Measurements from ENCODE around the gene MED31.
"Not testable (repeated sequence)": the region's sequence is repeated elsewhere in the genome, so short reads cannot be mapped to it uniquely, and the experiment has no call there.

Gene MED31

GRCh38 chr17:6670999-6671398, 19.6 kb upstream of the MED31 start:
- Histone ChIP-seq H2AFZ (ENCODE audit: low read depth, low read length) (no peak overlapping the region), H3K4me3 (ENCODE audit: low read length) (no peak overlapping the region), H3K27me3 (ENCODE audit: insufficient read depth, low read length) (peaks cover 9% of the 10 kb centered on the region), H3K9me3 (ENCODE audit: low read length) (no peaks in the 10 kb centered on the region), H3K4me1 (ENCODE audit: insufficient read depth, low read length) (no peaks in the 10 kb centered on the region), H3K36me3 (ENCODE audit: insufficient read depth, low read length) (no peaks in the 10 kb centered on the region)

- no peak overlapping the region for H3K4me3 ChIP-seq (ENCODE audit: low read length)
- no peaks in the 10 kb centered on the region for H3K36me3 ChIP-seq (ENCODE audit: insufficient read depth, low read length)
- H3K4me1 ChIP-seq (ENCODE audit: insufficient read depth, low read length): no peaks in the 10 kb centered on the region
- H3K9me3 ChIP-seq (ENCODE audit: low read length): no peaks in the 10 kb centered on the region
- H3K27me3 ChIP-seq (ENCODE audit: insufficient read depth, low read length): peaks cover 9% of the 10 kb centered on the region
- H2AFZ ChIP-seq (ENCODE audit: low read depth, low read length): no peak overlapping the region
Measured at GRCh38 chr17:6670571-6670970, 19.2 kb upstream of the MED31 start.

DNA sequence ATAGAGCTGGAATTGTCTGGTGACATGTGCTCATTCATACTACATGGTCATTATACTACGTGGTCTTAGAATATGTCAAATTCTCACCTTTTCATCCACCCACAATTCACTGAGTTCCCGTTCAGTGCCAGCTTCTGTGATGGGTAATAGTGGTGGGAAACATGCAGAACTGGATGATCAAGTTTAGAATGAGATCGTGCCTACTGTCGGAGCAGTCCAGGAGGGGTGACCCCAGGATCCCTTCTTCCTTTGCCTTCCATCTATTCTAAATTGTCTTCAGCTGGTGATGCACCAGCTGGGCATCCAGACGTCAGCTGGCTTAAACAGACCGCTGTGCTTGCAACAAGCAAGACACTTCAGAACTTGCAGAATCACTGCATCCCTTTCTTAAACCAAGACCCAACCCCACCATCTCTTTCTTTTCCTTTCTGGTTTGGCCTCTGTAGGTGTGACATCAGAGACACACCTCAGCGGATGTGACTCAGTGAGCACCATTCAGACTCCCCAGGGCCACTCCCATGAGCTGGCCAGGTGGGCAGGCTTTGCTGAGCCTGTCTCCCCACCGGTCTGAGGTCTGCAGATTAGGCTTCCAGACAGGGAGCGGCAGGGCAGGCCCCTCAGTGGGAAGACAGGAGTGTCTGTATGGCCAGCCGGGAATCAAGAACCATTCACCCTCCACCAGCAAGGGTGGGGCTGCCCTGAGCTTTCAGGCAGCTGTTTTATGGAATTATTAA, 18.2 kb upstream of the MED31 start:
- H3K36me3 ChIP-seq (ENCODE audit: insufficient read depth, low read length): no peaks in the 10 kb centered on the region
- H3K4me1 ChIP-seq (ENCODE audit: insufficient read depth, low read length): no peaks in the 10 kb centered on the region
- peaks cover 5% of the 10 kb centered on the region for H3K27me3 ChIP-seq (ENCODE audit: insufficient read depth, low read length)
- no peaks in the 10 kb centered on the region for H3K9me3 ChIP-seq (ENCODE audit: low read length)
- H3K4me3 ChIP-seq (ENCODE audit: low read length): no peak overlapping the region
- no peak overlapping the region for H2AFZ ChIP-seq (ENCODE audit: low read depth, low read length)

DNA sequence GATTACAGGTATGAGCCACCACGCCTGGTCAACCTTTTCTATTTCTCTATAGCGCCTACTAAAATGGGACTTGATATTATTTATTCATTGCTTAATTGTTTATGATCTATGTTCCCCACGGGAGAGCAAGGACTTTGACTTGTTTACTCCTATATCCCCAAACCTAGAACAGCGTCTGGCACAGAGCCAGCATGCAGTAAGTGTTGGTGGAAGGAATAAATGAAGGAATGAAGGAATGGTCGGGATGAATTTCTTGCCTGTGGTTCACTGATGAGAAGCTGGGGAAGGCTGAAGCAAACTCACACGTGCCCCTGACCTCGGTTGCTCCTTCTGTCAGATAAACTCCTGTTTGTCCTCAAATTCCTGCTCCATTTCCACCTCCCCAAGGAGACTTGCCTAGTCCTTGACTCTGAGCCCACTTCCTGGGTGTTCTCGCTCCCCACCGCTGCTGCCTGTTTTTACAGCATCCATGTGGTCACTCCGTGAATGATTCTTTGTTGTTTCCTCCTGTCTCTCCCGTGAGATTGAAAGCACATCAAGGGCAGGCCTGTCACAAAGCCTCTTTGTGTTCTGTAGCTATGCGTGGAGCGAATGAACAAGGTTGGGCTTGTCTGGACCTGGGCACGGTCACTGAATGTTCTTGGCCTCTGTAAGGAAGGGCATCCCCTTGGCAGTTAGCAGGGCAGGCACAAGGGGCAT, 17.5 kb upstream of the MED31 start:
- no peak overlapping the region for H3K4me3 ChIP-seq (ENCODE audit: low read length)
- no peak overlapping the region for H2AFZ ChIP-seq (ENCODE audit: low read depth, low read length)
- no peaks in the 10 kb centered on the region for H3K36me3 ChIP-seq (ENCODE audit: insufficient read depth, low read length)
- H3K9me3 ChIP-seq (ENCODE audit: low read length): no peaks in the 10 kb centered on the region
- no peaks in the 10 kb centered on the region for H3K4me1 ChIP-seq (ENCODE audit: insufficient read depth, low read length)
- H3K27me3 ChIP-seq (ENCODE audit: insufficient read depth, low read length): peaks cover 3% of the 10 kb centered on the region

- H2AFZ ChIP-seq (ENCODE audit: low read depth, low read length): no peak overlapping the region
- no peak overlapping the region for H3K4me3 ChIP-seq (ENCODE audit: low read length)
- H3K36me3 ChIP-seq (ENCODE audit: insufficient read depth, low read length): no peaks in the 10 kb centered on the region
- H3K4me1 ChIP-seq (ENCODE audit: insufficient read depth, low read length): no peaks in the 10 kb centered on the region
- no peaks in the 10 kb centered on the region for H3K9me3 ChIP-seq (ENCODE audit: low read length)
- H3K27me3 ChIP-seq (ENCODE audit: insufficient read depth, low read length): peaks cover 3% of the 10 kb centered on the region
Measured at GRCh38 chr17:6668219-6668618, 16.8 kb upstream of the MED31 start.

- Histone ChIP-seq H3K9me3 (ENCODE audit: low read length) (no peaks in the 10 kb centered on the region), H3K27me3 (ENCODE audit: insufficient read depth, low read length) (peaks cover 3% of the 10 kb centered on the region), H3K4me3 (ENCODE audit: low read length) (no peak overlapping the region), H3K36me3 (ENCODE audit: insufficient read depth, low read length) (no peaks in the 10 kb centered on the region), H3K4me1 (ENCODE audit: insufficient read depth, low read length) (no peaks in the 10 kb centered on the region), H2AFZ (ENCODE audit: low read depth, low read length) (no peak overlapping the region)
Measured at GRCh38 chr17:6667516-6667915, 16.1 kb upstream of the MED31 start.

DNA sequence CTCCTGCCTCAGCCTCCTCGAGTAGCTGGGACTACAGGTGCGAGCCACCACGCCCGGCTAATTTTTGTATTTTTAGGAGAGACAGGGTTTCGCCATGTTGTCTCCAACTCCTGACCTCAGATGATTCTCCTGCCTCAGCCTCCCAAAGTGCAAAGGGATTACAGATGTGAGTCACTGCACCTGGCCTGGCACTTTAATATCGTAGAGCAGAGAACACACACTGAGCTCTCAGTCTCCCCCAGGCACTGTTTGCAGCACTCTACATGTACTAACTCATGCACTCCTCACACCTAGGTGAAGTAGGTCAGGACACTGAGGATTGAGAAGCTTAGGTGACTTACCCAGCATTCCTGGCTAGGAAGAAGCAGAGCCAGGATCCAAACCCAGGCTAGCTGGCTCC, 15.2 kb upstream of the MED31 start:
- H2AFZ ChIP-seq (ENCODE audit: low read depth, low read length): no peak overlapping the region
- no peaks in the 10 kb centered on the region for H3K36me3 ChIP-seq (ENCODE audit: insufficient read depth, low read length)
- peaks cover 6% of the 10 kb centered on the region for H3K27me3 ChIP-seq (ENCODE audit: insufficient read depth, low read length)
- no peaks in the 10 kb centered on the region for H3K4me1 ChIP-seq (ENCODE audit: insufficient read depth, low read length)
- H3K4me3 ChIP-seq (ENCODE audit: low read length): no peak overlapping the region
- H3K9me3 ChIP-seq (ENCODE audit: low read length): no peaks in the 10 kb centered on the region

DNA sequence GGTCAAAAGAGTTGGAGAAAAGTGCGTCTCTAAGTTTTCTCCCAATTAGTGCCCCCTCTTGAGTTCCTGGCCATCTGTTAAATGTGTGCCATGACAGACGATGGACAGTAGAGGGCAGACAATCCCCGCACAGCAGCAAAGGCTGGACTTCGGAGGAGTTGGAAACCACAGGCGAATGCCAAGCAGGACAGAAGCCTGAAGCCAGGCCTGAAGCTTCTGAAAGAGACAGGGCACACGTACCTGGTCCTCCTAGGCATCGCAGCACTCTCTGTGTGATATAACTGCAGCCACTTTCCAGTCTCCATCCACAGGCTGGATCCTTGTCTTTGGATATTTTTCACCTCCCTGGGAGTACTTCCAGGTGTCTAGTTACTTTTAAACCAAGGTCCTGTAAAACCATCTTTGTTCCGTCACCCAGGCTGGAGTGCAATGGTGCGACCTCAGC, 14.7 kb upstream of the MED31 start:
- Histone ChIP-seq H3K27me3 (ENCODE audit: insufficient read depth, low read length) (peaks cover 10% of the 10 kb centered on the region), H2AFZ (ENCODE audit: low read depth, low read length) (no peak overlapping the region), H3K9me3 (ENCODE audit: low read length) (no peaks in the 10 kb centered on the region), H3K4me1 (ENCODE audit: insufficient read depth, low read length) (no peaks in the 10 kb centered on the region), H3K4me3 (ENCODE audit: low read length) (no peak overlapping the region), H3K36me3 (ENCODE audit: insufficient read depth, low read length) (no peaks in the 10 kb centered on the region)

GRCh38 chr17:6663200-6663599, 11.8 kb upstream of the MED31 start:
- not testable (repeated sequence) for H3K9me3 ChIP-seq (ENCODE audit: low read length); H3K36me3 ChIP-seq (ENCODE audit: insufficient read depth, low read length); H2AFZ ChIP-seq (ENCODE audit: low read depth, low read length); H3K4me3 ChIP-seq (ENCODE audit: low read length); H3K4me1 ChIP-seq (ENCODE audit: insufficient read depth, low read length)
- peaks cover 26% of the 10 kb centered on the region for H3K27me3 ChIP-seq (ENCODE audit: insufficient read depth, low read length)

DNA sequence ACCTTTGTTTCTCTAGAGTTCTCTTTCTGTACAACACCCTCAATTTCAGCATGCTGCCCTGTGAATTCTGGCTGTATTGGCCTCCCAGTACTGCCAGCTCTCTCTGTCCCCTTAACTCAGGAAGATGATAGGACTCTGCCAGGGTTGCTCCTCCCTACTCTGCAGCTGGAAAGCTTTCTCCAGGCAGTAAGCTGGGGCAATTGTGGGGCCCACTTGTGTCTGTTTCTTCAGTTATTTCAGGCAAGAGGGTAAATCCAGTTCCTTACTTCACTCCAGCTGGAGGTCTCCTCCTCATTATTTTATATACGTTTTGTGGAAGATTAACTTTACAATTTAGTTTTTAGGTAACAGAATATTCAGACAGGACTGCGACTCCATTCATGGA, 10.1 kb upstream of the MED31 start:
- H3K27me3 ChIP-seq (ENCODE audit: insufficient read depth, low read length): peaks cover 34% of the 10 kb centered on the region

DNA sequence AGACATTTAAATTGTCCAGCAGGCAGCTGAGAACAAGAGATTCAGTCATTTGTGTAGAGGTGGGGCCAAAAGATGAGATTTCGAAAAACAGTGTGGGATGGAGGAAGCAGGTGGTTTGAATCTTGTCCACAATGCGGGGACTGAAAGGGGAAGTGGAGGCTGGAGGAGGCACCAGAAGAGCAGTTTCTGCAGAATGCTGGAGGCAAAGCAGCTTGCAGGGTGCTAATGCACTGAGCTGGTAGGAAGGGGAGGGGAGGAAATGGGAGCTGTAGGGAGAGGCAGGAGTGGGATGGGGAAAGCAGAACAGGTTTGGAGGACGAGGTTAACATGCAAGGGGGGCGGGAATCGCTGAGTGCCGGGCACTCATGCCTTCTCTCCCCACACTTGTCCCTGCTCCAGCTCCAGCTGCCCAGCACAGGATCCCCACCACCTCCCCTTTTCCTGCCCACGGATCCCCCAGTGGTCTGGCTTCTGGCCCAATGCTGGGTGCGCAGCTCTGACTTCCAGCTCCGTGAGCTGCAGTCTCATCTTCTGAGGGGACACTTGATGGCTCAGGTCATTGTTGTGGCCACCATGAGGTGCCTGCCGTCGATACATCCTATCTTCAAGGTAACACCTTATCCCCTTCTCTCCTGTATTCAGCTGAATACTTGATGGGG, 9.5 kb upstream of the MED31 start:
- Histone ChIP-seq H3K4me3 (ENCODE audit: low read length) (no peak overlapping the region), H3K4me1 (ENCODE audit: insufficient read depth, low read length) (no peaks in the 10 kb centered on the region), H3K9me3 (ENCODE audit: low read length) (peaks cover 2% of the 10 kb centered on the region), H2AFZ (ENCODE audit: low read depth, low read length) (no peak overlapping the region), H3K27me3 (ENCODE audit: insufficient read depth, low read length) (peaks cover 34% of the 10 kb centered on the region), H3K36me3 (ENCODE audit: insufficient read depth, low read length) (no peaks in the 10 kb centered on the region)

More for the DNA sequence above, 10.1 kb upstream of the MED31 start:
- no peak overlapping the region for H3K4me3 ChIP-seq (ENCODE audit: low read length)
- peaks cover 2% of the 10 kb centered on the region for H3K9me3 ChIP-seq (ENCODE audit: low read length)
- no peak overlapping the region for H2AFZ ChIP-seq (ENCODE audit: low read depth, low read length)
- H3K4me1 ChIP-seq (ENCODE audit: insufficient read depth, low read length): no peaks in the 10 kb centered on the region
- H3K36me3 ChIP-seq (ENCODE audit: insufficient read depth, low read length): no peaks in the 10 kb centered on the region

GRCh38 chr17:6660101-6660500, 8.7 kb upstream of the MED31 start:
- no peak overlapping the region for H3K4me3 ChIP-seq (ENCODE audit: low read length)
- peaks cover 2% of the 10 kb centered on the region for H3K9me3 ChIP-seq (ENCODE audit: low read length)
- peaks cover 38% of the 10 kb centered on the region for H3K27me3 ChIP-seq (ENCODE audit: insufficient read depth, low read length)
- H3K36me3 ChIP-seq (ENCODE audit: insufficient read depth, low read length): no peaks in the 10 kb centered on the region
- no peak overlapping the region for H2AFZ ChIP-seq (ENCODE audit: low read depth, low read length)
- peaks cover 1% of the 10 kb centered on the region for H3K4me1 ChIP-seq (ENCODE audit: insufficient read depth, low read length)

DNA sequence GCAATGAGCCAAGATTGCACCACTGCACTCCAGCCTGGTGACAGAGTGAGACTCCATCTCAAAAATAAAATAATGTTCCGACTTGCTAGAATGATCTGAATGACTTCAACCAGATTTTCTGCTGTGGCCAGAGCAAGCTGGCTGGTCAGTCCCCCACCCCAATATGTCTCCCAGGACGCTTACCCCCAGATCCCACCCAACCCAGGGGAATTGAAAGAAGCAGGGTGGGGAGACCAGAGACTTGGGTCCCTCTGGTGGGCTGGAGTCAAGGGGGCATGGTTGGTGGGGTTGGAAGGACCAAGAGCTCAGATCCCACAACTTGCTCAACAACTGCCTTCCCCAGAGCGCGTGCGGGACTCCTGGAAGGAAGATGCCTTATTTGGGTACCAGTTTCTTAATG, 7.0 kb upstream of the MED31 start:
- not testable (repeated sequence) for H3K4me3 ChIP-seq (ENCODE audit: low read length); H3K36me3 ChIP-seq (ENCODE audit: insufficient read depth, low read length); H2AFZ ChIP-seq (ENCODE audit: low read depth, low read length); H3K9me3 ChIP-seq (ENCODE audit: low read length)
- peaks cover 17% of the 10 kb centered on the region for H3K4me1 ChIP-seq (ENCODE audit: insufficient read depth, low read length)
- peaks cover 47% of the 10 kb centered on the region for H3K27me3 ChIP-seq (ENCODE audit: insufficient read depth, low read length)
